Skeletal muscle satellite cell (primary cell): Measurements from ENCODE around the gene PARD3.

ENCODE experiments used
- H3K27me3 ChIP-seq: 2 replicates; pipeline ENCODE4 v1.7.0; 2013; ENCODE audit warnings: low read length; ENCODE audit not compliant: control insufficient read depth, insufficient read depth
- H3K36me3 ChIP-seq: 2 replicates; pipeline ENCODE4 v1.7.0; 2013; ENCODE audit warnings: mild to moderate bottlenecking, control low read depth, low read length; ENCODE audit not compliant: insufficient read depth
- H3K4me1 ChIP-seq: 2 replicates; pipeline ENCODE4 v1.7.0; 2013; ENCODE audit warnings: low read length; ENCODE audit not compliant: control insufficient read depth, insufficient read depth
- H3K4me2 ChIP-seq: 2 replicates; pipeline ENCODE4 v1.7.0; 2013; ENCODE audit warnings: mild to moderate bottlenecking, low read length
- H3K4me3 ChIP-seq: 2 replicates; pipeline ENCODE4 v1.7.0; 2013; ENCODE audit warnings: low read length
- H3K9ac ChIP-seq: 2 replicates; pipeline ENCODE4 v1.7.0; 2013; ENCODE audit warnings: mild to moderate bottlenecking, low read depth, low read length, moderate library complexity
- H3K9me3 ChIP-seq: replicated peaks from 2 replicates; pipeline ENCODE4 v1.7.0; 2013; ENCODE audit warnings: mild to moderate bottlenecking, control low read depth, low read length

Gene PARD3

DNA sequence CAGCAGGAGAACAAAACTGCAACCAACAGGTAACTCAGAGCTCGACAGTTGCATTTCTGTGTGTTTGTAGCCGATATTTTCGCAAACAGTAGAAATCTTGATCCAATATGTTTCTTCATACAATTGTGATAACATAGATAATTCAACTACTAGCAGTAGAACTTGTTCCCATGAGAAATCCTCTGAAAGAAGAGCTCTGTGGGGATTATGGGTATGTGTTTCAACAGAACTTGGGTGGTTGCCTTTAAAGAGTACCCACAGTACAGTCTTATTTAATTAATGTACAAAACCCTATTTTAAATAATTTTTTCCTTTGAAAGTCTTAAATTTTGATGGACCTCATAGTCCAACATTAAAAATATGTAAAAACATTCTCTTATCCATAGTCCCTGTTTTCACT is 266.1 kb downstream of the PARD3 start:
- no peaks in the 10 kb centered on the region for H3K9me3 ChIP-seq
- H3K9ac ChIP-seq: no peak overlapping the region
- H3K4me2 ChIP-seq: no peak overlapping the region
- H3K4me3 ChIP-seq: no peak overlapping the region
- no peaks in the 10 kb centered on the region for H3K36me3 ChIP-seq
- H3K27me3 ChIP-seq: no peaks in the 10 kb centered on the region
- H3K4me1 ChIP-seq: no peaks in the 10 kb centered on the region

GRCh38 chr10:34548466-34548865 is 266.6 kb downstream of the PARD3 start:
- Histone ChIP-seq H3K4me1 (no peaks in the 10 kb centered on the region), H3K36me3 (no peaks in the 10 kb centered on the region), H3K4me2 (no peak overlapping the region), H3K4me3 (no peak overlapping the region), H3K9ac (no peak overlapping the region), H3K27me3 (no peaks in the 10 kb centered on the region), H3K9me3 (no peaks in the 10 kb centered on the region)

GRCh38 chr10:34547695-34548094 is 267.4 kb downstream of the PARD3 start:
- Histone ChIP-seq H3K4me3 (no peak overlapping the region), H3K9ac (no peak overlapping the region), H3K4me1 (no peaks in the 10 kb centered on the region), H3K36me3 (no peaks in the 10 kb centered on the region), H3K4me2 (no peak overlapping the region), H3K27me3 (no peaks in the 10 kb centered on the region), H3K9me3 (no peaks in the 10 kb centered on the region)

DNA sequence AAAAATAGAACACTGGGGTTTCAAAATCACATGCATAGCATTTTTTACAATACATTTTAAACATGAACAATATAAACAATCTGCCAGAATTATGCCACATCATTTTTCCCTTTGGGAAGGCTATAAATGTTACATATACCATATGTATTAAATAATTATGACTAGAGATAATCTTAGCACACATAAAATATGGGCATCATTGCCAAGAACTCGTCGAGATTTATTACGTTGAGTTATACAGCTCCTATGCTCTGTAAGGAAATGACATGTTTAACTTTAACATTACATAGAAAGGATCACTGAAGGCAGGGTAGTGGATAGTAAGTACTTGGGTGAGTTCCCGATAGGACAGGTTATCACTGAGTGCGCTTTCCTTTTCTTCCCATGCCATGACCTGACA is 267.8 kb downstream of the PARD3 start:
- H3K9me3 ChIP-seq: no peaks in the 10 kb centered on the region
- no peak overlapping the region for H3K9ac ChIP-seq
- no peaks in the 10 kb centered on the region for H3K27me3 ChIP-seq
- H3K4me1 ChIP-seq: no peaks in the 10 kb centered on the region
- no peak overlapping the region for H3K4me3 ChIP-seq
- no peaks in the 10 kb centered on the region for H3K36me3 ChIP-seq
- H3K4me2 ChIP-seq: no peak overlapping the region

DNA sequence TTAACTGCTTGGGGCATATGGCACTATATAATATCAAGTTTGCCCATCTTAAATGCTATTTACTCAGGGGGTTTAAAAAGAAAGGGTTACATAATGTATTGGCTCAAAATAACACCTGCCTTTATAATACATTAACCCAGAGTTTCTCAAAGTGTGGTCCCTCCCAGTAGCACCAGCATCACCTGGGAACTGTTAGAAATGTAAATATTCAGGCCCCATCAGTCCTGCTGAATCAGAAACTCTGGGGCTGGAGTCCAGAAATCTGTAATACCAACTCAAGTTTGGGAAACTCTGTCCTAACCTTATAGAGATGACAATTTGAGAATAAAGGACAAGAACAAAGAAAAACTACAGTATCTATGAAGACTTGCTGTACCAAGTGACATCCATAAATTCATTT is 270.7 kb downstream of the PARD3 start:
- H3K27me3 ChIP-seq: no peaks in the 10 kb centered on the region
- no peak overlapping the region for H3K9ac ChIP-seq

DNA sequence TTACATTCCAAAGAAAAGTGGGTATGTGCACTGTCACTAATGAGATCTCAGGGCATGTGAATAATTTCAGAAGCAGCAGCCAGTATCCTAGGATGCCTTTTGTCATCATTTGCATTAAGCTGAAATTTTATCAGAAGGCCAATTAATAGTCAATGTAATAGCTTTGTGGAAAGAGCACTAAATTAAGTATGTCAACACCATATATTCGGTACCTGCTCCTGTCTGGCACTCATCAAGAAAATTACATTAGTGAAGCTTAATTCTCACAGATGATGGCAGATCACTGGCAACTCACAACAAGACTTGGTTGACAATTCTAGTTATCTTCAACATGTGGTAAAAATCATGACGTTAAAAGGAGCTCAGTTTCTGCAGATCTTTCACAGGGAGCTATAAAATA is 271.4 kb downstream of the PARD3 start:
- H3K9ac ChIP-seq: no peak overlapping the region
- no peak overlapping the region for H3K4me2 ChIP-seq
- no peaks in the 10 kb centered on the region for H3K27me3 ChIP-seq
- no peaks in the 10 kb centered on the region for H3K36me3 ChIP-seq
- no peaks in the 10 kb centered on the region for H3K4me1 ChIP-seq
- H3K9me3 ChIP-seq: no peaks in the 10 kb centered on the region
- no peak overlapping the region for H3K4me3 ChIP-seq

More for the DNA sequence above, 270.7 kb downstream of the PARD3 start:
- H3K9me3 ChIP-seq: no peaks in the 10 kb centered on the region
- H3K36me3 ChIP-seq: no peaks in the 10 kb centered on the region
- no peaks in the 10 kb centered on the region for H3K4me1 ChIP-seq
- H3K4me2 ChIP-seq: no peak overlapping the region
- H3K4me3 ChIP-seq: no peak overlapping the region

DNA sequence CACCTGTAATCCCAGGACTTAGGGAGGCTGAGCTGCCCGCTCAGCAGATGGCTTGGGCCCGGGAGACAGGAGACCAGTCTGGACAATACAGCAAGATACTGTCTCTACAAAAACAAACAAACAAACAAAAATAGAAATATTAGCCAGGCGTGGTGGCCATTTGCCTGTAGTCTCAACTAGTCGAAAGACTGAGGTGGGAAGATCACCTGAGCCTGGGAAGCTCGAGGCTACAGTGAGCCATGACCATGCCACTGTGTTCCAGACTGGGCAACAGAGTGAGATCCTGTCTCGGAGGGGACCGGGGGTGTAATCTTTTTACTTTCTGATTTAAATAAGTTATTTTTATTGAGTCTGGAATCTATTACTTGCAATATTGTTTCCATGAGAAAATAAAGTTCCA is 274.6 kb downstream of the PARD3 start:
- Histone ChIP-seq H3K9ac (no peak overlapping the region), H3K4me2 (no peak overlapping the region)

GRCh38 chr10:34539533-34540315 is 275.4 kb downstream of the PARD3 start:
- Histone ChIP-seq H3K9ac (no peak overlapping the region), H3K36me3 (no peaks in the 10 kb centered on the region)

More for the DNA sequence above, 274.6 kb downstream of the PARD3 start:
- Histone ChIP-seq H3K9me3 (no peaks in the 10 kb centered on the region), H3K4me3 (no peak overlapping the region), H3K27me3 (no peaks in the 10 kb centered on the region), H3K4me1 (no peaks in the 10 kb centered on the region), H3K36me3 (no peaks in the 10 kb centered on the region)

DNA sequence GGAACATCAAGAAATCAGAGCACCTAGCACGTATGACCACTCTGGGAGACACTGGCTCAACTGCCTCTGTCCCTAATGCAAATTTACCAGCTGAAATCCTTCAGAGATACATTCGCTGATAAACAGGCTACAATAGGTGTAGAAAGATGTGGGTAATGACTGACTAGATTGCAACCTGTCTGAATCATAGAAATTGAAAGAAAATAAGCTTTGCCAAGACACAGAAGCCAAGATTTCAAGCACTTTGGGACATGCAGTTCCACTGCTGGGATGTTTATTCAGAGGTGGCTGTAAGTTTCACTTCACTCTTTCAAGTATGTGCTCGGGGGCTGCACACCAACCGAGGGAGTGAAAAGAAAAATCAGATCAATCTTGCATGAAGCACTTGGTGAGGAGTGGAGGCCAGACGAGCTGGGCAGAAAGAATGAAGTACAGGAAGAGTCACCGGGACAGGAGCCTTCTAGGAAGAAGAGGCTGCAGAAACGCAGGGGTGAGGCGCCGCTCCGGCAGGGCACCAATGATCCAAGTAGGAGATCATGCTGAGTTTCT is 276.7 kb downstream of the PARD3 start:
- Histone ChIP-seq H3K36me3 (no peaks in the 10 kb centered on the region), H3K4me2 (no peak overlapping the region), H3K4me1 (no peaks in the 10 kb centered on the region), H3K9me3 (no peaks in the 10 kb centered on the region), H3K27me3 (no peaks in the 10 kb centered on the region), H3K4me3 (no peak overlapping the region), H3K9ac (no peak overlapping the region)

More at GRCh38 chr10:34539533-34540315, 275.4 kb downstream of the PARD3 start:
- H3K4me1 ChIP-seq: no peaks in the 10 kb centered on the region
- no peaks in the 10 kb centered on the region for H3K27me3 ChIP-seq
- no peaks in the 10 kb centered on the region for H3K9me3 ChIP-seq
- no peak overlapping the region for H3K4me3 ChIP-seq
- H3K4me2 ChIP-seq: no peak overlapping the region

DNA sequence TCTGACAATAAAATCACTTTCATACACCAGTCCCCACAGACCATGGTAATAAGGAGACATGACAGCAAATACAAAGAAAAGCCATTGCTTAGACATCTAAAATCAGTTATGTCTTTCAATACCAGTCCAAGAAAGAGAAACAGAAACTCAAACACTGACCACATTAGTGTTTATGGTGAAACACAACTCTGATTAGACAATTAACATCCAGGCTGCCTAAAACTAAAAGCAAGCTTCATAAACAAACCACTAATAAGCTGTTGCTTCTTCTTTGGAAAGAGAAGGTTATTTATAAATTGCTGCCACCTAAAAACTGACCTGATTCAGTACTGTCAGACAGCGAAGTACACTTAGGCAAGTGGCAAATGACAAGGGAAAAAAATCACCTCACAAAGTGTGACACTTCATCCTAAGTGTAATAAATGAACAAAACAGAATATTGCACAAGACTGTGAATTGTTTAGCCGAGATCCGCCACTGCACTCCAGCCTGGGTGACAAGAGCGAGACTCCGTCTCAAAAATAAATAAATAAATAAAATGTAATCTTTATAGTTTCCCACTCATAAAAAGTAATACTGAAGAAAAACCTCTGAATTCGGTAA is 277.4 kb downstream of the PARD3 start:
- Histone ChIP-seq H3K27me3 (no peaks in the 10 kb centered on the region), H3K4me1 (no peaks in the 10 kb centered on the region), H3K4me2 (no peak overlapping the region), H3K9me3 (no peaks in the 10 kb centered on the region), H3K36me3 (no peaks in the 10 kb centered on the region), H3K4me3 (no peak overlapping the region), H3K9ac (no peak overlapping the region)

GRCh38 chr10:34535872-34536271 is 279.2 kb downstream of the PARD3 start:
- Histone ChIP-seq H3K4me1 (no peaks in the 10 kb centered on the region), H3K9ac (no peak overlapping the region), H3K4me3 (no peak overlapping the region), H3K36me3 (no peaks in the 10 kb centered on the region), H3K4me2 (no peak overlapping the region), H3K27me3 (no peaks in the 10 kb centered on the region), H3K9me3 (no peaks in the 10 kb centered on the region)

DNA sequence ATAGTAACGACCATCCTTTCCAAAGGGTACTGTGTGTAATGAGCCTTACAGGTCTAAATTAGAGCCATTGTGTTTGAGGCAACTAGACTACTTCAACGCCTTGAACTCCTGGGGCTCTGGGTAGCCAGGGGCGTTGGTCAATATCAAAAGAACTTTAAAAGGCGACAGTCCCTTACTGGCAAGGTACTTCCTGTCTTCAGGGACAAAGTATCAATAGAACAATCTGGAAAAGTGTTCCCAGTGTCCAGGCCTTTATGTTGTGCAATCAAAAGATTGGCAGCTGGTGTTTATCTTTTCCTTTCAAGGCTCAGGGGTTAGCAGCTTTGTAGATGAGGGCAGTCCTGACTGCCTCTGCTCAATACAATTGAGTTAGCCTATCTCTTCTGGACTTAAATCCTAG is 284.3 kb downstream of the PARD3 start:
- Histone ChIP-seq H3K4me2 (no peak overlapping the region), H3K4me3 (no peak overlapping the region), H3K9me3 (no peaks in the 10 kb centered on the region), H3K36me3 (no peaks in the 10 kb centered on the region), H3K27me3 (no peaks in the 10 kb centered on the region), H3K4me1 (peaks cover 32% of the 10 kb centered on the region), H3K9ac (no peak overlapping the region)
